Epithelial cell of prostate (primary cell): ENCODE measurements around the gene EPS8L2.

Experiments
- DNase-seq: peaks from one replicate; pipeline ENCODE4 v3.0.0-alpha.2; 2011; ENCODE audit warnings: low read depth, low spot score
- H3K27ac ChIP-seq: fragments of 450-650 bp; 2 replicates; pipeline ENCODE4 v1.5.1; 2017; ENCODE audit warnings: mild to moderate bottlenecking

EPS8L2 gene

DNA sequence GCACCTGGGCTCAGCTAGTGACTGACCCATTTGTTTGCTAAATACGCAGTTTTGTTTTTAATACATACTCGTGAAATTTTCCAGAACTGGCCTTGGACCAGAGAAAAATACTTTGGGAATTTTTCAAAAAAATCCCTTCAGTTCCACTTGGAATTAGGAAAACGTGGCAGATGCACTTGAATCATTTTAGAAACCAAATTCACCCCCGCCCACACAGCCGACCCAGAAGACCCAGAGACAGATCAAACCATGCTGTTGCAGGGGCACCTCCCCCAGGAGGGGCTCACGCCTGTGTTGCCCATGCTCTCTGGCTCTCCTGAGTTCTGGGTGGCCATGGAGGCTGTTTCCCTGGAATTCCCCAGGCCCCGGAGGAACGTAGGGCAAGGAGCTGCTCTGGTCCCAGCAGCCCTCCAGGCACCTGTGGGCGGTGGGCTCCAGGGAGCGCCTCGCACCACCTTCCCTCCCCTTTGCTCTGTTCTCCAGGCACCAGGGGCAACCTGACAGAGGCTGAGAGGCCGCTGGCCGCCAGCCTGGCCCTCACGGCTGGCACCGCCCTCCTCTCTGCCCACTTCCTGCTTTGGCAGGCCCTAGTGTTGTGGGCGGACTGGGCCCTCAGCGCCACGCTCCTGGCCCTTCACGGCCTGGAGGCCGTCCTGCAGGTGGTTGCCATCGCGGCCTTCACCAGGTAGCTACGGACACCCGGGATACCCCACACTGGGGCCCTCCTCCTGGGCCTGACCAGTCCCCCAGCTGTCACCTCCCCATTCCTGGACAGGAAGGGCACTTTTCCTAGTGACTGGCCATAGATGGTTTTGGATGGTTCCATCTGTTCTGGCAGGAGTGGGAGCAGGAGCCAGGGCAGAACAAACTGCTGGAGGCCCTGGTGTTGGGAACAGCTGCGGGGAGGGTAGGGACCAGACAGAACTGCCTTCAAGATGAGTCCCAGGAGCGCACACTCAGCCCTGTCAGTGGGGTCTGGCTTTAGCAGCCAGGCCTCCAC, 3.3 kb upstream of the EPS8L2 start:
- no peak for DNase-seq

DNA sequence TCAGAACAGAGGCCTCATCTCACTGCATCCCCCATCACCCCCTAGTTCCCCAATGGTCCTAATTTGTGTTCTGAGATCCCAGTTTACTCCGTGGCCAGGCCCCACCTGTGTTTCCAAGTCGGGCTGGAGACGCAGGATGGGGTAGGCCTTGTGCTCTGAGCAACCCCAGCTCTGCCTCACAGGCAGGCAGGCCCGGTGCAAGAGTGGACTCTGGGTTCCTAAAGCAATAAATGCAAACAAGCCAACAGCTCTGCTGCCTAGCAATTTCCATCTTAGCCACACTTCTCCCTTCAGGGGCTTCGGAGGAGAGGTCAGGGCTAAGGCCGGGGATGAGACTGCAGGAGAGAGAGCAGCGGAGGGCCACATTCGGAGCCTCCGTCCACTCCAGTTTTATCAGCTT, 2.5 kb upstream of the EPS8L2 start:
- peak overlapping the region; percentile 94 for H3K27ac ChIP-seq
- no peak for DNase-seq

More for the DNA sequence above, 3.3 kb upstream of the EPS8L2 start:
- peak overlapping the region; percentile 94 for H3K27ac ChIP-seq

DNA sequence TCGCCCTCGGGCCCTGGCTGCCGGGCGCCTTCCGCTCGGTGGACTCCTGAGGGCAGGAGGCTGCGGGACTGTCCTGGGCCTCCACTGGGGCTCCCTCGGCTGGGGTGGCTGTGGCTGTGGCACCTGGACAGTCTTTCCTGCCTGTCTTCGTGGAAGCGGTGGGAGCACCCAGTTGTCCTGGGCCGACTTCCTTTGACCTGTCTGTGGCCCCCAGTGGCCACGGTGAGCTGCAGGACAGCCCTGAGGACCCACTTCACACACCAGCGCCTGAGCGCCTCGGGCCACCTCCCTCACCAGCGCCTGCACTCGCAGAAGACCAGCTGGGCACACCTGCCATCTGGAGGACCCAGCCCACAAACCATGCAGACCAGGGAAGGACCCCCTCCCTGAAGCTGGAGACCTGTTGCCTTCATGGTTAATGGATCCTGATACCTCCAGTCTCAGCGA, 1.8 kb upstream of the EPS8L2 start:
- no peak for DNase-seq
- H3K27ac ChIP-seq, result peak overlapping the region; percentile 94

DNA sequence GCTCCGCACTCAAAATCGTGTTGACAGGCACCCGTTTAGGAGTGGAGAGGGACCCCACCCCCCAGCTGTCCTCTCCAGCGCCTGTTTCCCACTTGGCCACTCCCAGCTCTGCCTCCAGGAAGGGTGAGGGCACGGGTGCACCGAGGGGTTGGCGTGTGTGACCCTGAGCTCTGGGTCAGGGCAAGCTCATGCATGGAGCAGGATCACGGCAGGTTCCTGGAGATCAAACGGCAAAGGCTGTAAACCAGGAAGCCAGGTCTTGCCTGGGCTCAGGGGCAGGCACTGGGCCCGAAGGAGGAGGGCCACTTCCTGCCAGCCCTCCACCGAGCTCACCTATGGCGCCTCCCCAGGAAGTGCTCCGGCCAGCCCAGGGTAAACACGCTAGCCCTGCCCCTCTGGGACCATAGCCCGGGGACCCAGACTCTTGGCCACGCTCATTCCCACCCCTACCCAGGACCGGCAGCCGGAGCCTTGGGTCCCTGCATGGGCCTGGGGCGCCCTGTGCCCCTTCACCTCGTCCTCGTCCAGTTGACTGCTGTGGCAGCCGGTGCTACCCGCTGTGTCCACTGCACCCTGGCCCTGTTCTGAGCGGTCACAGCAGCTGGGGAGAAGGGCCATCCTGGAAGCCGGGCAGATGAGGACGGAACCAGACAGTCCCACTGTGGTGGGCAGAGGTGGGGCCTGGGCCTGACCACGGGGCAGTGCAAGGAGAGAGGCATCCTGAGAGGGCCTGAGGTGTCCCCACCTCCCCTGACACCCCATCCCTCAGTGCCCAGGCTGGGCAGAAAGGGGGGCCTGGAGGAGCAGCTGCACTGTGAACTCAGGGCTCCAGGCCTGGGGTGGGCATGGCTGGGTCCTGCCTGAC, 1.0 kb upstream of the EPS8L2 start:
- peak overlapping the region; percentile 94 for H3K27ac ChIP-seq
- no peak for DNase-seq

DNA sequence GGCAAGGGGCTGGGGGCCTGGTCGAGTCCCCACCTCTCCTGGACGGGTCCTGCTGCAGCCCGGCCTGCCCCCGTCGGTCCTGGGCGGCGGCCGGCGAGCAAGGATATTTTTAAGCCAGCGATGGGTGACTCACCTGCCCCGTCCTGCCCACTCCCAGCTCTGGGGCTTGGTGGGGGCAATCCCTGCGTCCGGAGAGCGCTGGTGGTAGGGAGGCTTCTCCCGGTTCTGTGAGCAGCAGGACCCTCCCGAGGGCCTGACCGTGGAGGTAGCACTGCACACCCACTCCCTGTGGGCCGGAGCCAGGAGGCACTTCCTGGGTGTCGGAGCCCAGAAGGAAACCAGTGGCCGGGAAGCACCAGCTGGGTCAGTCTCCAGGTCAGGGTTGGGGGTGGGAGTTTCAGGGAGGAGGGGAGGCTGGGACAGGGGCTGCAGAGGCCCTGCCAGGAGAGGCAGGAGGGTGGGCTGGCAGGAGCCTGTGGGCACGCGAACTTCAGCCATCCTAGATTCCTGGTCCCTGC, 467 bp downstream of the EPS8L2 start:
- peak overlapping the region; percentile 94 for H3K27ac ChIP-seq
- no peak for DNase-seq

DNA sequence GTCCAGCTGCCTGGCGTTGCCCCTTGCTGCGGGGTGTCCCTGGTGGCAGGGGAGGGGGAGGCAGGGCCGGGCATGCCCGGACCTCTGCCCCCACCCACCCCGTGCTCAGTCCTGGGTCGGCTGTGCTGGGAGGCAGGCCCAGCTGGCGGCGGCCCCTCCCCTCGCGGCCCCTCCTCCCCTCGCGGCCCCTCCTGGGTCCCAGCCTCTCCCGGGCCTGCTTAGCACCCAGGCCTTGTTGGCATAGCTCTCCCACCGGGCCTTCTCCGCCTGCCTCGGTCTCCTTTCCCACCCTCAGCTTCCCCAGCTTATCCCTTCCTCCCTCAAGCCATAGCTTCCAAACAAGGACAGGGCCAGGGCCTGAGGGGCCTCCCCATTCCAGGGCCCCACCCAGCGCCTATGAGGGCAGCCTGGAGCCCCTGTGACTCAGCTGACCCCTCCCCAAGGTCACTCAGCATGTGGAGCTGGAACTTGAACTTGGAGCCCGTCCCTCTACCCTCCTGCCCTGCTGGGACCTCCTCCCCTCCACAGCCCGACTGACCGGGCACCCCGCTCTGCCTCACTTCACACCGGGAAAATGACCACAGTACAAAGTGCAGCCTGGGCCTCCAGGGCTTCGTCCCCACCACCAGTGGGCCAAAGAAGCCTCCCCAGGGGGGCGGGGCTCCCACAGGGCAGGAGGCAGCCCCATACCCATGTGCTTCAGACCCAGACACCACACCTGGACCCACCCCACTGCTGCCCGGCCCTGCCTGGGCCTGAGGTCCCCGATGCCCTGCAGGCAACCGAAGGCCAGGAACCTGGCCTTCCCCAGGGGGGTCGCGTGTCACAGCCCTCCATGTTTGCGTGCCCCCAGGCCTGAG, 1.2 kb downstream of the EPS8L2 start:
- peak overlapping the region; percentile 94 for H3K27ac ChIP-seq
- no peak for DNase-seq

DNA sequence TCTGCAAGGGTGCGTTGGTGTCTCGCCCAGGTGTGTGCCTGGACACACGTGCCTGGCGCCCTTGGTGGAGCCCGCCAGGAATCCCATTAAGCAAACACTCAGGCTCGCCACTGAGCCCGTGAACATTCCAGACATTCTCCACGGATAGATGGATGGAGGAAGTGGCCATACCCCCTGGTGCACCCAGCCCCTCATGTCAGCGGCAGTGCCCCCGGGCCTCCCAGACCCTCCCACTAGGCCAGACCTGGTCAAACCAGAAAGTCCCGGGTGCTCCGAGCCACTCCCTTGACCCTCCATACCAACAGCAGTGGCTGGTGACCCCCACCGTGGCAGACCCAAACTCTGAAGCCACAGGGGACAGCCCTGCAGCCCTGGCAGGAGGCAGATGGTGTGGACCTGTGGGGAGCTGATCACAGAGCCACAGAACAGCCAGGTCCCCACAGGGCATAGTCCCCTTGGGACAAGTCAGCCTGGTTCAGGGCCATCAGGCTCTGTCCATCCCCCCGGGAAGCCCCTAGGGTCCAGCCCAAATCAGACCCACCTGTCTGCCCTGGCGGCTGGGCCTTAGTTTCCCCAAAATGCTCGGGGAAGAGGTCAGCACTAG, 1.9 kb downstream of the EPS8L2 start:
- peak overlapping the region; percentile 94 for H3K27ac ChIP-seq
- DNase-seq, result no peak

DNA sequence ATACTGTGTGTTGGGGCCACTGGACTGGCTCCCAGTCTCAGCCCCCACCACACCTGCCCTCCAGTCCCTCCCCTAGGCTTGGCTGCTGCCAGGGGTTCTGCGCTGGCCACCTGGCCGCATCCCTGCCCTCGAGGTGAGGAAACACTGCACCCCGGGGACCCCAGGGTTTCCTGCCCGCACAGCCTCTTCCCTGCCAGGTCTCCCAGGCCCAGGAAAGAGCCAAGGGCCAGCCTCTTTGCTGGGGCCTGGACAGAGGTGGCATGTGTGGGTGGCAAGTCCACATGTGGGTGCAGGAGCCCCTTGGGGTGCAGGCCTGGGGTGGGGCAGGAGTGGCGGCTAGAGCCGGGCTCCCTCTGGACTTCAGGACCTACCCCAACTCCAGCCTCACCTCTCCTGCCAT, 2.5 kb downstream of the EPS8L2 start:
- DNase-seq, result no peak
- H3K27ac ChIP-seq, result peak overlapping the region; percentile 94

DNA sequence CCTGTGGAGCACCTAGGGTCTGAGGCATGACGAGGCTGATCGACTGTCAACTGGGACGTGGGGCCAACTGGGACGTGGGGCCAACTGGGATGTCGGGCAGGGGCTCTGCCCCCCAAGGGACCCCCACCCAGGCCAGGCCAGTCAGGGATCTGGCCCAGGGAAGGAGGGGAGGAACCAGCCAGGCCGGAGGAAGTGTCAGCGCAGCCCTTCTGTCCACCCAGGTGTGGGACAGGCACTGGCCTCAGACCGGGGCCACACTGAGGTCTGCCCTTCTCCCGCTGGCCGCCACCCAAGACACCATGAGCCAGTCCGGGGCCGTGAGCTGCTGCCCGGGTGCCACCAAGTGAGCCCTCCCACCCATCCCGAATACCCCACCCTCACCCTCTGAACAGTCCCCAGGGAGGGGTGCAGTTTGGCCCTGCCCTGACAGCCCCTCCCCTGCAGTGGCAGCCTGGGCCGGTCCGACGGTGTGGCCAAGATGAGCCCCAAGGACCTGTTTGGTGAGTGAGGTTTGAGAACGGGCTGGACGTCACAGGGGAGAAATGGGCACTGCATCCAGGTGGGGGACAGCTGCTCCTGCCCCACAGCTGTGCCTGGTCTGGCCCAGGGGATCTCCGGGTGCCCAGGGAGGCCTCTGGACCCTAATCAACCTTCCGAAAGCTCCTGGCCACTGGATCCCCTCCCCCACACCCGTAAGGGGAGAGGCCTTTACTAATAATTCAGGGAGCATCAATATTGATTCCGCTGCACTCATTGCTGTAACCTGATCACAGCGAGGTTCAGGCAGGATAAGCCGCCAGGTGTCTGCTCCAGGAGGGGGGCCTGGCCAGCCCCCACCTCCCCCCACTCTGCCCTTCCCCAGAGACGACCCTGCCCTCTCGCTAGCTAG, 3.3 kb downstream of the EPS8L2 start:
- no peak overlapping the region for H3K27ac ChIP-seq
- no peak for DNase-seq

DNA sequence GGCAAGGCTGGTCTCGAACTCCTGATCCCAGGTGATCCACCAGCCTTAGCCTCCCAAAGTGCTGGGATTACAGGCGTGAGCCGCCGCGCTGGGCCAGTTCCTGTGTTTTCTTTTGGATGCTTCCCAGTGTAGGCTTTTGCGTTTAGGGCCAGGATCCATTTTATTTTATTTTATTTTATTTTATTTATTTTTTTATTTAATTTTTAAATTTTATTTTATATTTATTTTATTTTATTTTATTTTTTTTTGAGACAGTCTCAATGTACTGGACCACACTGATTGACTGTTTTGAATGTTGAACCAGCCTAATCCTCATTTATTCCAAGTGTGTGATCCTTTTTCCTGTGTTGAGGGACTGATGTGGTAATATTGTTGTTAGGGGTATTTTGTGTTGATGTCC, 8.4 kb downstream of the EPS8L2 start:
- no peak overlapping the region for H3K27ac ChIP-seq
- no peak for DNase-seq

DNA sequence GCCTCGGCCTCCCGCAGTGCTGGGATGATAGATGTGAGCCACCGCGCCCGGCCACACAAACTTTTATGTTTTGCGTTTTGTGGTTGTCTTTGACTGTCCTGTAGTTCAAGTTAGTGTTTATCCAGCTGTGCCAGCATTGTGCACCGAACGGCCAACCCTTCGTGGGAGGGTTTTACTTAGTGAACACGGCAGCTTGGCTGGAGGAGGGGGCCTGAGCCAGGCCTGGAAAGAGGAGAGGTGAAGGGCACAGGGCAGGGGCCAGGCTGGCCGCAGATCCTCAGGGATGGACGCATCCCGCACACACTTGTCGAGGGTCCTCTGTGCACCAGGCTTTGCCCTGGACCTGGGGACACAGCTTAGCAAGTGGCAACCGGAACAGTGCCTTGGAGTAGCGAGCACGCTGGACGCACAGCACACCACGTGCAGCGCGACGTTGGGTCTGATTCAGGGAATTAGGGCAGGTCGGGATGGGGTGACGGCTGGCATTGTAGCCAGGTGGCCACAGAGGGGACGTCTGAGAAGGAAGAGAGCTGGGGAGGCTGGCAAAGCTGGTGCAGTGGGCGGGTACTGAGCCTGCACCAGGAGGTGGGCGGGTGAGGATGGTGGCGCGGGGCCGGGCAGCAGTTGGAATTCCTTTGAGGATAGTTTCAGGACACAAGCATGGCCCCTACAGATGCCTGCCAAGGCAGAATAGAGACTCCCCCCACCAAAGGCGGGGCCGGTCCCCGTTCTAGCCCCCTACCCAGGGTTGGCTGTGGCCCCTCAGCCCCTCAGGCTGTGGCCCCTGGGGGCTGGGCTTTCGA, 13.4 kb downstream of the EPS8L2 start:
- no peak overlapping the region for H3K27ac ChIP-seq
- DNase-seq, result no peak

DNA sequence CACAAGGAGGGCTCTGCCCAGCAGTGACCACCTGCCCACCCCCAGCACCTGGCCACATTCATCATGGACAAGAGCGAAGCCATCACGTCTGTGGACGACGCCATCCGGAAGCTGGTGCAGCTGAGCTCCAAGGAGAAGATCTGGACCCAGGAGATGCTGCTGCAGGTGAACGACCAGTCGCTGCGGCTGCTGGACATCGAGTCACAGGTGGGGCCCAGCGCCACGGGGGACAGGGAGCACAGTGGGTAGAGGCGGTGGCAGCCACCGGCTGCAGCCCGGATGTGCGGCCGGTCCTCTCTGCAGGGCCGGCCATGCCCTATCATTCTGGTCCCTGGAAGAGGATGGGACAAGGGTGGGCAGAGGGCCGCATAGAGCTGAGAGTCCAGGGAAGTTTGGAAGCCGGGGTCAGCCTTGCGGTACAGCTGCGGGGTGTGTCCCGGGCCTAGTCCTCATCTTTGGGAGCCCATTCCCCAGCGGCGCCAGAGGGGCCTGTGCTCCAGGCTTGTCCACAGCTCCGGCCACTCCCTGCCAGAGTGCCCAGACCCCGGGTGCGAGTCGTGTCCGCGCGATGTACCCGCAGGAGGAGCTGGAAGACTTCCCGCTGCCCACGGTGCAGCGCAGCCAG, 14.1 kb downstream of the EPS8L2 start:
- no peak for DNase-seq
- H3K27ac ChIP-seq, result no peak overlapping the region

DNA sequence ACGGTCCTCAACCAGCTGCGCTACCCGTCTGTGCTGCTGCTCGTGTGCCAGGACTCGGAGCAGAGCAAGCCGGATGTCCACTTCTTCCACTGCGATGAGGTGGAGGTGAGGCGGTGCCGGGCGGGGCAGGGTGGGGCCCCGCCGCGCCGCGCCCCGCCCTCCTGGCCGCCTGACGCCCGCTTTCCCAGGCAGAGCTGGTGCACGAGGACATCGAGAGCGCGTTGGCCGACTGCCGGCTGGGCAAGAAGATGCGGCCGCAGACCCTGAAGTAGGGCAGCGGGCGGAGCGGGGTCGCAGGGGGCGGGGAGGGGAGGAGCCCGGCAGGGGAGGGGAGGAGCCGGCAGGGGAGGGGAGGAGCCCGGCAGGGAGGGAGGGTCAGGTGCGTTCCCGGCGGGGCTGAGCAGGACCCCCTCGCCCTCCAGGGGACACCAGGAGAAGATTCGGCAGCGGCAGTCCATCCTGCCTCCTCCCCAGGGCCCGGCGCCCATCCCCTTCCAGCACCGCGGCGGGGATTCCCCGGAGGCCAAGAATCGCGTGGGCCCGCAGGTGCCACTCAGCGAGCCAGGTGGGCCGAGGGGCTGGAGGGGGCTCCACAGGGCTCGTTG, 14.7 kb downstream of the EPS8L2 start:
- H3K27ac ChIP-seq, result no peak overlapping the region
- no peak for DNase-seq

DNA sequence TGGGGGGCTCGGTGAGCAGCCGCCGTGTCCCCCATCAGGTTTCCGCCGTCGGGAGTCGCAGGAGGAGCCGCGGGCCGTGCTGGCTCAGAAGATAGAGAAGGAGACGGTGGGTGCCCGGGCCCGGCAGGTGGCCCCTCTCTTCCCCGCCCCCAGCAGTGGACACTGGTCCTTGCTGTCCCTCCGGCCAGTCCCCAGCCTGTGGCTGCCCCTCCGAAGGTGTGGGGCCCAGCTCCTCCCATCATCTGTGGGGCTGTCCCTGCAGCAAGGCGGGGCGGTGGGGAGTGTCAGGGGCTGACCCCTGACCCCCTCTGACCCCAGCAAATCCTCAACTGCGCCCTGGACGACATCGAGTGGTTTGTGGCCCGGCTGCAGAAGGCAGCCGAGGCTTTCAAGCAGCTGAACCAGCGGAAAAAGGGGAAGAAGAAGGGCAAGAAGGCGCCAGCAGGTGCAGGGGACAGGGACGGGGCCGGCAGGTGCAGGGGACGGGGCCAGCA, 15.3 kb downstream of the EPS8L2 start:
- no peak for DNase-seq
- H3K27ac ChIP-seq, result no peak overlapping the region

DNA sequence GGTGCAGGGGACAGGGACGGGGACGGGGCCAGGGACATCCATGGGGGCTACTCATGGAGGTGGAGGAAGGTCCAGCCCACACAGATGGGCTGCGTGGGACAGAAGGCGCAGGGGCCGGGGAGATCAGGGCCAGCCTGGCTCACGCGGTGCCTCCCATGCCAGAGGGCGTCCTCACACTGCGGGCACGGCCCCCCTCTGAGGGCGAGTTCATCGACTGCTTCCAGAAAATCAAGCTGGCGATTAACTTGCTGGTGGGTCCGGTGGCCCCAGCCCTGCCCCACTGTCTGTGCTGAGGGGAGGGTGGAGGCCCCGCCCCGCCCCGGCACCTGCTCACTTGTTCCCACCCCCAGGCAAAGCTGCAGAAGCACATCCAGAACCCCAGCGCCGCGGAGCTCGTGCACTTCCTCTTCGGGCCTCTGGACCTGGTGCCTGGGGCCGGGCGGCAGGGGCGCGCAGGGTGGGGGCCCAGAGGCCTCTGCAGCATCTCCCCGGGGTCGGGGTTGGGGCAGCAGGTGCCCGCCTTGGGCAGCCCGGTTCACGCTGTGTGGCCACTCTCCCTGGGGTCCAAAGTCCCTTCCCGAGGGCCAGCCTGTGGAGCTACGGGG, 15.8 kb downstream of the EPS8L2 start:
- no peak for DNase-seq

DNA sequence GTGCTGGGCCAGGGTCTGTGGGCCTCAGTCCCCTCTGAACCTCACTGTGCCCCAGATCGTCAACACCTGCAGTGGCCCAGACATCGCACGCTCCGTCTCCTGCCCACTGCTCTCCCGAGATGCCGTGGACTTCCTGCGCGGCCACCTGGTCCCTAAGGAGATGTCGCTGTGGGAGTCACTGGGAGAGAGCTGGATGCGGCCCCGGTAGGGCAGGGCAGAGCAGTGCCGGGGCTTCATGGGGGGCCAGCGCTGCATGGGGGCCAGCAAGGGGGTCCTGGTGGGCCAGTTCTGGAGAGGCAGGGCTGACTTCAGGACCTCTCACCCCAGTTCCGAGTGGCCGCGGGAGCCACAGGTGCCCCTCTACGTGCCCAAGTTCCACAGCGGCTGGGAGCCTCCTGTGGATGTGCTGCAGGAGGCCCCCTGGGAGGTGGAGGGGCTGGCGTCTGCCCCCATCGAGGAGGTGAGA, 16.3 kb downstream of the EPS8L2 start:
- H3K27ac ChIP-seq, result no peak overlapping the region
- DNase-seq, result no peak

More for the DNA sequence above, 15.8 kb downstream of the EPS8L2 start:
- no peak overlapping the region for H3K27ac ChIP-seq
